GM18511 (cell line): ENCODE measurements around the gene ZC3H15.
"Not testable (repeated sequence)": the region's sequence is repeated elsewhere in the genome, so short reads cannot be mapped to it uniquely, and the experiment has no call there.

ENCODE experiments used
- ATAC-seq: cut with Tn5 transposase; IDR thresholded peaks from one replicate; pipeline ENCODE4 v1.9.1; 2021; ENCODE audit warnings: mild to moderate bottlenecking, moderate library complexity; ENCODE audit not compliant: unreplicated experiment

Gene ZC3H15

GRCh38 chr2:186486651-186487647 is 889 bp downstream of the ZC3H15 start:
- no peak for ATAC-seq

DNA sequence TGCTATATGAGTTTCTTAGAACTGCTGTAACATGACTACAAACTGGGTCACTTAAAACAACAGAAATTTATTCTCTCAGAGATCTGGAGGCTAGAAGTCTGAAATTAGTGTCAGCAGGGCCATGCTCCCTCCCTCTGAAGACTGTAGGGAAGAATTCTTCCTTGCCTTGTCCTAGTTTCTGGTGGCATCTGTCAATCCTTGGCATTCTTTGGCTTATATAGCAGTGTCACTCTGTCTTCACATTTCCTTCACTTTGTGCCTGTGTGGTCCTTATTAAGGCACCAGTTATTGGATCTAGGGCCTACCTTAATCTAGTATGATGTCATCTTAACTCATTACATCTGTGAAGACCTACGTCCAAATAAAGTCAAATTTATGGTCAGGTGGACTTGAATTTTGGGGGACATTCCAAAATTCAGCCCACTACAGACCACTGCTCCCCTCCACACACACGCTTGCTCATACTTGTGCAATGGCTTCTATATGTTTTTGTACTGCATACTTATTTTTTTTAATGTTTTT is 7.6 kb downstream of the ZC3H15 start:
- ATAC-seq, result no peak

GRCh38 chr2:186496401-186496800 is 10.3 kb downstream of the ZC3H15 start:
- no peak for ATAC-seq

DNA sequence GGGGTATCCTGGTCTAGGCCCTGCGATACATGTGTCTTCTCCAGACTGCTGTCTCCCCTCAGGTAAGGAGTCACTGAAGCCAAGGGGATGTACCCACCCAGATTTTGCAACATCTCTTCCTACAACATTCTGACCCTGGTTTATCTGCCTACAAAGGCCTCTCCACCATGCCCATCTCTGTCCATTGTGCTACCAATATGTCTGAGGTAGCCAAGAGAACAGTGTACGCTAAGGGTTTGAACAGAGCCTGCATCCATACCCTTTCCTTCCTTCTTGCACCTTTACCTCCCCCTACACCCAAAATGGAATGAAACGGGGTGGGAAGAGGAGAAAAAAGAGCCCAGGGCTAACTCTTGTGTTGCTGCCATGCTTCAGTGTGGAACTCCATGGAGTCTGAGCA is 11.9 kb downstream of the ZC3H15 start:
- no peak for ATAC-seq

- ATAC-seq, result no peak
Observed at GRCh38 chr2:186498834-186499233, 12.8 kb downstream of the ZC3H15 start.

DNA sequence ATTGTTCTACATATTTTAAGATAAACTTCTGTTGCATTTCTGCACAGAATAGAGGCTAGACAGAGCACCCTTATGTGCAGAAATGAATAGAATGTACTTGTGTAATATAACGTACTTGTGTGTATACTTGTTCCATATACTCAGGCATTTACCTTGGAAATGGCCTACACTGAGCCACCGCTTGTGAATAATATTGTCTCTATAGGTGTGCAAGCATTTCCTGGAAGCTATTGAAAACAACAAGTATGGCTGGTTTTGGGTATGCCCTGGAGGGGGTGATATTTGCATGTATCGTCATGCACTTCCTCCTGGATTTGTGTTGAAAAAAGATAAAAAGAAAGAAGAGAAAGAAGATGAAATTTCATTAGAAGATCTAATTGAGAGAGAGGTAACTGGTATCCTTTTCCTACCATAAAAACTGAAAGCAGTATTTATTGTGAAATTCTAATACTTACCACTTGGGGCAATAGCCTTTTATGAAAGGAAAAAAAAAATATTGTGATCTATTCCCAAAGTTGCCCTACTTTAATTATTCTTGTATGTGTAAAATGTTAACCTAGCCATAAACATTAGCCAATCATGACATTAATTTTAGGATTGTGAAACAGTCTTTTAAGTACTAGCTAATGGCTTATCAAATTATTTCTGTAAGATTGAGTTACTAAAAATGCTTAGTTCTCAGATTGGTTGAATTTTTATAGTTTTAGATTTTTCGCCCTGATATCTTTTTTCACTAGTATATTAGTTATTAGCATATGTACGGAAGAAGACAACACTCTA is 18.0 kb downstream of the ZC3H15 start:
- peak; percentile 63 for ATAC-seq

GRCh38 chr2:186508263-186508662 is 22.2 kb downstream of the ZC3H15 start:
- no peak for ATAC-seq

GRCh38 chr2:186515376-186515775 is 29.3 kb downstream of the ZC3H15 start:
- no peak for ATAC-seq

- ATAC-seq, result no peak
Observed at GRCh38 chr2:186516396-186516795, 30.3 kb downstream of the ZC3H15 start.

GRCh38 chr2:186517090-186517489 is 31.0 kb downstream of the ZC3H15 start:
- no peak for ATAC-seq

GRCh38 chr2:186518291-186518690 is 32.2 kb downstream of the ZC3H15 start:
- no peak for ATAC-seq

GRCh38 chr2:186518945-186519344 is 32.9 kb downstream of the ZC3H15 start:
- ATAC-seq, result no peak

- not testable (repeated sequence) for ATAC-seq
Observed at GRCh38 chr2:186521570-186522153, 35.6 kb downstream of the ZC3H15 start.

GRCh38 chr2:186522450-186522849 is 36.4 kb downstream of the ZC3H15 start:
- ATAC-seq, result no peak

GRCh38 chr2:186523791-186524190 is 37.7 kb downstream of the ZC3H15 start:
- no peak for ATAC-seq

DNA sequence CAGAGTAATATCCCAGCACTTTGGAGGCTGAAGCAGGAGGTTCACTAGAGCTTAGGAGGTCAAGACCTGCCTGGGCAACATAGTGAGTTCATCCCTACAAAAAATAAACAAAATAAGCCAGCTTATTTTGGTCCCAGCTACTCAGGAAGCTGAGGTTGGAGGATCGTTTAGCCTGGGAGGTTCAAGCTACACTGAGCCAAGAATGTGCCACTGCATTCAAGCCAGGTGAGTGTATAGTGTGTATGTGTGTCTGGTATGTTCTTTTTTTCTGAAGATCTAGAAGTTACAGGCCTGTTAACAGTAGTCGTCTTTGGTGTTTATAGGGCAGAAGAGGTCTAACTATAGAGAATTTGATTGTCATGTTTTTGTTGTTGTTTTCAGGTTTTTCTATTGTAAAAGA is 40.2 kb downstream of the ZC3H15 start:
- ATAC-seq, result no peak

GRCh38 chr2:186530314-186530713 is 44.3 kb downstream of the ZC3H15 start:
- ATAC-seq, result no peak

DNA sequence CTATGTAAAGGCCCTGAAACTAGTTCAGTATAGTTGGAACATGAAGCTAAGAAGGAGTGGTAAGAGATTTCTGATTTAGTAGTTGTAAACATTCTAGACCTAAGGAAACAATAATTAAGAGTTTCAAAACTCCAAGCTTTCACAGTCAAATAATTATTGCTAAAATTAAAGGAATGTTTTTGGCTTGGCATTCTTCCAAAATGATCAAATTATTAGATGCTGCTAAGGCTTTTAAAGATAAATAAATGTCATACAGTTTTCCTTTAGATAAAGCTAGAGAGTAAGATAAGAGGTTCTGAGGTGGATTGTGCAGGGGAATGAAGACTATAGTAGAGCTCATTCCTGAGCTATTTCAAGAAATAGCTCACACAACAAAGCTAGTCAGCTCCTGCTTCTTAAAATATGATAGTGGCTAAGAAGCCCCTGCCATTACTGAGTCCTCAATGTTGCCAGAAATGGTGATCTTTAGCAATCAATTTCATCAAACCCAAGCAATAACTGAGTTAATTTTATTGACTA is 45.3 kb downstream of the ZC3H15 start:
- ATAC-seq, result no peak

- ATAC-seq, result no peak
Observed at GRCh38 chr2:186532891-186533290, 46.8 kb downstream of the ZC3H15 start.

- ATAC-seq, result no peak
Observed at GRCh38 chr2:186533717-186534116, 47.7 kb downstream of the ZC3H15 start.

DNA sequence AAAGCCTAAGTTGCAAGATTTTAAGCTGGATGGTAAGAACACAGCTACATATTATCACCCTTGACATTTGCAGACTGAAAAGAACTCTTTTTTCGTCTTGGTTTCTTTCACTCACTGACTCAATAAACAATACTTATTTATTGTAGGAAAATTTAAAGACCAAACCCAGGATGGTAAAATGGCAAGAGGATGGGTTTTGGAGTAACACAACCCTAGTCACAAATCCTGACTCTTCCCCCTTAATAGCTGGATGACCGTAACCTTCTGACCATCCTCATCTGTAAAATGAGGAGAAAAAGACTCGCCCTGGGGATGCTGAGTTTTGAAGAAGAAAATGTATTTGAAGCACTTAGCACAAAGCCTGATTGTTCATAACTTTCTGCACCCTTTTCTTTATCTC is 48.3 kb downstream of the ZC3H15 start:
- ATAC-seq, result no peak
